ENCODE data around the gene PLA1A. TPM values are rescaled to one million over a fixed set of nuclear protein-coding genes. Genes with fewer than 3 reads are reported as not detected.

The PLA1A gene
- total and polyA plus RNA-seq, 9 donors: 0.07 to 0.37 (median 0.19) TPM; not detected in 2

DNA sequence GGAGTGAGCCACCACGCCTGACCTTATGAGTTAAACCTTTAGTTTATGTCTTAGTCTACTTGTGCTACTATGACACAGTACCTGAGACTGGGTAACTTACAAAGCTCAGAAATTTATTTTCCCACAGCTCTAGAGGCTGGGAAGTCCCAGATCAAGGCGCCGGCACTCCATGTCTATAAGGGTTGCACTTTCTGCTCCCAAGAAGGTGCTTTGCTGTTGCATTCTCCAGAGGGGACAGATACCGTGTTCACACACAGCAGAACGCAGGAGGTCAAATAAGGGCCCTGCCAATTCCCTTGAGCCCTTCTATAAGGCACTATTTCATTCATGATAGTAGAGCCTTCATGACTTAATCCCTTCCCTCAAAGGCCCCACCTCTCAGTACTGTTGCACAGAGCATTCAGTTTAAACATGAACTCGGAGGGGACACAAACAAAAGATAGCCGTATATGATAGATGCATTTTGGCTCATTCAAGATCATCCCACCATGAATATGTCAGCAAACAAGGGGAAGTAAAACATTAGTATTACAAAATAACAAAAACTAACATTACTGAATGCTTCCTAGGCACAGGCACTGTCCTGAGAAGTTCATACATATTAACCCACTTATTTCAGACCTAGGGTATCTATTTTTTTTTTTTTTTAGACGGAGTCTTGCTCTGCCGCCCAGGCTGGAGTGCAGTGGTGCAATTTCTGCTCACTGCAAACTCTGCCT is 26.5 kb downstream of the PLA1A start:
- Histone ChIP-seq H3K27ac (ENCODE audit: low read length) (no peak overlapping the region), H3K36me3 (ENCODE audit: control insufficient read depth, insufficient read depth, low read length) (no peaks in the 10 kb centered on the region), H3K4me3 (ENCODE audit: low read length) (no peak overlapping the region), H3K9me3 (replicated peaks; ENCODE audit: control insufficient read depth, low read depth, low read length) (no peaks in the 10 kb centered on the region), H3K27me3 (ENCODE audit: control insufficient read depth, insufficient read depth, low read length) (no peaks in the 10 kb centered on the region), H3K4me1 (ENCODE audit: control insufficient read depth, insufficient read depth, low read length) (peaks cover 4% of the 10 kb centered on the region)
- WGBS (ENCODE audit: insufficient coverage): 81% methylated on average over 3 of the region's 9 CpGs
- no peak for DNase-seq

DNA sequence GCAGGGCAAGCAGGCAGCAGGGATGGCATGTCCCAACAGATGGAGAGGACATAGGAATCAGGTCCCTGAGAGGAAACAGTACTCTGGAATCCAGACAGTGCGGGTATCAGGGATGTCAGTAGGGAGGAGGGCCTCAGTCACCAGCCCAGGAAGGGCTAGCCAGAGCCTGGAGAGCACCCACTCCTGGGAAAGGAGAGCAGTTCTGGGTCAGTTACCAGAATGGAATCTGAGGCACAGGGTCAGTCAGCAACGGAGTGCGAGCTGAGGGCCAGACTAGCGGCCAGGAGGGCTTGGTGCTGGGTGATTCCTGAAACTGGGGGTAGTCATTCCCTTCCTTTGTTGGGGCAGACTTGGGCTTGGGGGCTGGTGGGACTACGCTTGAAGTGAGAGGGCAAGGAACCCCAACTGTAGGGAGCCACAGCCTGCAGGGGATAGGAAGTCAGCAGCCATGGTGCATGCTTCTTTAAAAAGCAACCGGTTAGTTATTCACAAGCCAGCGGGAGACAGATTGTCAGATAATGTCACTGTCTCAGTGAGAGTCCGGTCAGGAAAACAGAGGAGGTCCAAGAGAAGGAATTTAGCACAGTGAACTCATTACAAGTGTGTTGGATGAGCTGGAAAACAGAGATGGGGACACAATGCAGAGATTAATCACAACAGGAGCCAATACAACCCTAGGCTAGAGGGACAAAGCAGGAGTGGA is 27.9 kb downstream of the PLA1A start:
- no peak for DNase-seq
- no peak overlapping the region for H3K27ac ChIP-seq (ENCODE audit: low read length)
- 76% methylated on average over 8 of the region's 8 CpGs for WGBS (ENCODE audit: insufficient coverage)
- no peak overlapping the region for H3K4me3 ChIP-seq (ENCODE audit: low read length)
- peaks cover 5% of the 10 kb centered on the region for H3K4me1 ChIP-seq (ENCODE audit: control insufficient read depth, insufficient read depth, low read length)
- no peaks in the 10 kb centered on the region for H3K36me3 ChIP-seq (ENCODE audit: control insufficient read depth, insufficient read depth, low read length)
- H3K27me3 ChIP-seq (ENCODE audit: control insufficient read depth, insufficient read depth, low read length): no peaks in the 10 kb centered on the region
- no peaks in the 10 kb centered on the region for H3K9me3 ChIP-seq (replicated peaks; ENCODE audit: control insufficient read depth, low read depth, low read length)

DNA sequence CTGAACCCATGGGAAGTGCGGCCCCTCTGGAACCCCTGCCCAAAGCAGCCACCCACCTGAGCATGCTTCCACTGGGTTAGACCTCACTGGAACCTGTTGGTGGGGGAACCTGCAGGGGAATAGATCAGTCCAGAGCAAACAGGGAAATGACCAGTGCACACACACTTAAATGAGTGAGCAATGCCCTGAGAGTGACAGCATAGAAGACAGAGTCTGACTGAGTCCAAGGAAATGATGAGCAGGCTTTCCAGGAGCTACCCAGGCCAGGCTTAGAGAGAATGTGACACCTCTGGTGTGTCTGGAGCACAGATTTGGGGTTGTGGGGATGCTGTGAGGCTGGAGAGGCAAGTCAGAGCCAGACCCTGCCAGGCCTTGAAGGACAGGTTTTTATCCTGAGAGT is 28.5 kb downstream of the PLA1A start:
- Histone ChIP-seq H3K4me1 (ENCODE audit: control insufficient read depth, insufficient read depth, low read length) (peaks cover 5% of the 10 kb centered on the region), H3K36me3 (ENCODE audit: control insufficient read depth, insufficient read depth, low read length) (no peaks in the 10 kb centered on the region), H3K27ac (ENCODE audit: low read length) (no peak overlapping the region), H3K4me3 (ENCODE audit: low read length) (no peak overlapping the region), H3K9me3 (replicated peaks; ENCODE audit: control insufficient read depth, low read depth, low read length) (no peaks in the 10 kb centered on the region), H3K27me3 (ENCODE audit: control insufficient read depth, insufficient read depth, low read length) (no peaks in the 10 kb centered on the region)
- no peak for DNase-seq
- no CpG with 5 or more reads among the region's 1 CpG for WGBS (ENCODE audit: insufficient coverage)

DNA sequence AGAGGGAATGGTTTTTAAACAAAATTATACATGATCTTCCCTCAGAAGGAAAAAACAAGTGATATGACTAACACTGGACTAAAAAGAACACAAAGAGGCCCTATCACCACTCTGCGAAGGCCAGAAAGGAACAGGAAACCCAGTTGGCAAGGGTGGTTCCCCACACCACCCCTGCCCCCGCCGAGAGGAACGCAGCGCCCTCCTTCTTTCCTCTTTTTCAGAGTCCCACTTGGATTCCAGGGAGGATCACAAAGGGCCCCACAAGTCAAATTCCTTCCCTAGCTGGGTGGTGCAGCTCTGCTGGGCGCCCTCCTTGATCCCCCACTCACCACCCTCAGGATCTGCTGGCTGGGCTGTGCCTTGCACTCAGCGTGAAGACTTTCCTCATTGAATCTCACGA is 29.8 kb downstream of the PLA1A start:
- peaks cover 2% of the 10 kb centered on the region for H3K4me1 ChIP-seq (ENCODE audit: control insufficient read depth, insufficient read depth, low read length)
- no peaks in the 10 kb centered on the region for H3K27me3 ChIP-seq (ENCODE audit: control insufficient read depth, insufficient read depth, low read length)
- no peak overlapping the region for H3K4me3 ChIP-seq (ENCODE audit: low read length)
- H3K9me3 ChIP-seq (replicated peaks; ENCODE audit: control insufficient read depth, low read depth, low read length): no peaks in the 10 kb centered on the region
- 75% methylated on average over 8 of the region's 8 CpGs for WGBS (ENCODE audit: insufficient coverage)
- no peak overlapping the region for H3K27ac ChIP-seq (ENCODE audit: low read length)
- DNase-seq: no peak
- no peaks in the 10 kb centered on the region for H3K36me3 ChIP-seq (ENCODE audit: control insufficient read depth, insufficient read depth, low read length)

DNA sequence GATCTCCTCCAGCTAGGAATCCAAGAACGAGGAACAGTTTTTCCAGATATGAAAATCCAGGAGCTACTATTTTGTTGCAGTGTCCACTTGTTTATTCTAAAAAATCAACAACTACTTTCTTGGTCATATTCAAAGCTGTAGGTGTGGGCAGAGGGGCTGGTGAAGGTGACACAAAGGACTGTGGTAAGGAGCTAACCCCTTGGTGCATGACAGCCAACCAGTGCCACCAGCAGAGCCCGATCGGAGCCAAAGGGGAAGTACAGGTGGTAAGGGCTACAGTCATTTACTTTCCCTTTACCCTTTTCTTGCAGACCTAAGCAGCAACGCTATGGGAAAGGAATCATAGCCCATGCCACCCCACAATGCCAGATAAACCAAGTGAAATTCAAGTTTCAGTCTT is 30.7 kb downstream of the PLA1A start:
- no peaks in the 10 kb centered on the region for H3K27me3 ChIP-seq (ENCODE audit: control insufficient read depth, insufficient read depth, low read length)
- DNase-seq: no peak
- H3K9me3 ChIP-seq (replicated peaks; ENCODE audit: control insufficient read depth, low read depth, low read length): no peaks in the 10 kb centered on the region
- peaks cover 2% of the 10 kb centered on the region for H3K4me1 ChIP-seq (ENCODE audit: control insufficient read depth, insufficient read depth, low read length)
- H3K36me3 ChIP-seq (ENCODE audit: control insufficient read depth, insufficient read depth, low read length): no peaks in the 10 kb centered on the region
- no peak overlapping the region for H3K4me3 ChIP-seq (ENCODE audit: low read length)
- WGBS (ENCODE audit: insufficient coverage): 88% methylated on average over 1 of the region's 4 CpGs
- H3K27ac ChIP-seq (ENCODE audit: low read length): no peak overlapping the region

DNA sequence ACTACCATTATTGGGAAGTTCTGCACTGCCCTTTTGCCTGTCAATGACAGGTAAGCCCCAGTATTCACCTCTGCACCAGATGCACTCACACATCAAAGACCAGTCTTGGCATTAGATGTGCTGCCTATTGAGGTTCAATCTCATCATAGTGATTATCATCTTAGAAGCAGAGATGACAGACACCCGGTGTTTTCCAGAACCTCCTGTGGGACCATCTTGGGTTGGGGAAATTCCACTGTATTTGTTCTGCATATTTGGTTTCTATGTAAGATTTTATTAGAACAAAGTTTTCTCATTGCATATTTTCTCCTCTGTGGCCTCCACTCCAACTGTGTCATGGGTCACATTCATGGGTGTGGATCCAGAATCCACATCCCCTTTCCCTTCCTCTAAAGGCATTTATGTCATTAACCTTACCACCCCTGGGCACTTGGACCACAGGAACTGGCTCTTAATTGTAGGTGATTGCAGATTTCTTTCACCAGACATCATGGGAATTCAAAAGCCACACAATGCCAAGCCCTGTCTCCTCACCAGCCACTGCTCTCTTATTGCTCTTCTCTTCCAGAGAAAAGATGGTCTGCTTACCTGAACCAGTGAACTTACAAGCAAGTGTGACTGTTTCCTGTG is 31.2 kb downstream of the PLA1A start:
- no peak overlapping the region for H3K27ac ChIP-seq (ENCODE audit: low read length)
- H3K27me3 ChIP-seq (ENCODE audit: control insufficient read depth, insufficient read depth, low read length): no peaks in the 10 kb centered on the region
- H3K4me3 ChIP-seq (ENCODE audit: low read length): no peak overlapping the region
- peaks cover 2% of the 10 kb centered on the region for H3K4me1 ChIP-seq (ENCODE audit: control insufficient read depth, insufficient read depth, low read length)
- DNase-seq: no peak
- no CpG with 5 or more reads among the region's 1 CpG for WGBS (ENCODE audit: insufficient coverage)
- H3K9me3 ChIP-seq (replicated peaks; ENCODE audit: control insufficient read depth, low read depth, low read length): no peaks in the 10 kb centered on the region
- H3K36me3 ChIP-seq (ENCODE audit: control insufficient read depth, insufficient read depth, low read length): no peaks in the 10 kb centered on the region

DNA sequence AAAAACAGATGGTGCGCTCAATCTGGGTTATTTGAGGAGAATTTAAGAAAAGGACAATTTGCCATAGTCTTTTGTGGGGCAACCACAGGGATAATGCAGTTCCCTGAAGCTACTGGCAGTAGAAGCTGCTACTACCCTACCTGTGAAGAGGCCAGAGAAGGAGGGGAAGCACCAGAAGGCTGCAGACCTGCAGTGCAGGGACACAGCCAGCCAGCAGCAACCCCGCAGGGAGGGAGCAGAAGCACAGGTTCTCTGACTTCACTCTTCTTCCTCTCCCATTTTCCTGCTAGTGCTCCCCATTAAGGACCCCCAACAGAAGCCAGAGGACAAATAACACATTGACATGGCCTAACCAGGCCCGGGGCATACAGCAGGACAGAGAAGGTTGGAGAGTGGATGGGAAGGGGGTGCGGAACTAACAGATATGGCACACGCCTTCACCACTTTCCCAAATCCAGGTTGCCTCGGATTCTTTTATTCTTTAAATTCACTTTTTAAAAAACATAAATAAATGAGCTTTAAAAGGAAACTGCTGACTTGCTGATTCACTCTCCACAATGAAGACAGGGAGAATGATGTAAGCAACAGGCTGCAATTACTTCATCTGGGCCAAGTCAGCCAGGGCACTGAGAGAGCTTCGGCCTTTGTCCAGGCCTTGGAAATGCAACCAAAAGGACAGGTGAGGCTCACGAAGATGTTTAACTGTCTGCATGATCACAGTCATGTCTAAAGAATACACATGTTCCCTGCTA is 32.6 kb downstream of the PLA1A start:
- Histone ChIP-seq H3K27me3 (ENCODE audit: control insufficient read depth, insufficient read depth, low read length) (no peaks in the 10 kb centered on the region), H3K4me1 (ENCODE audit: control insufficient read depth, insufficient read depth, low read length) (peaks cover 2% of the 10 kb centered on the region), H3K9me3 (replicated peaks; ENCODE audit: control insufficient read depth, low read depth, low read length) (no peaks in the 10 kb centered on the region), H3K36me3 (ENCODE audit: control insufficient read depth, insufficient read depth, low read length) (no peaks in the 10 kb centered on the region), H3K4me3 (ENCODE audit: low read length) (no peak overlapping the region), H3K27ac (ENCODE audit: low read length) (no peak overlapping the region)
- whole genome bisulfite sequencing (ENCODE audit: insufficient coverage): 54% methylated on average over 2 of the region's 8 CpGs
- DNase-seq: peak; percentile 45

DNA sequence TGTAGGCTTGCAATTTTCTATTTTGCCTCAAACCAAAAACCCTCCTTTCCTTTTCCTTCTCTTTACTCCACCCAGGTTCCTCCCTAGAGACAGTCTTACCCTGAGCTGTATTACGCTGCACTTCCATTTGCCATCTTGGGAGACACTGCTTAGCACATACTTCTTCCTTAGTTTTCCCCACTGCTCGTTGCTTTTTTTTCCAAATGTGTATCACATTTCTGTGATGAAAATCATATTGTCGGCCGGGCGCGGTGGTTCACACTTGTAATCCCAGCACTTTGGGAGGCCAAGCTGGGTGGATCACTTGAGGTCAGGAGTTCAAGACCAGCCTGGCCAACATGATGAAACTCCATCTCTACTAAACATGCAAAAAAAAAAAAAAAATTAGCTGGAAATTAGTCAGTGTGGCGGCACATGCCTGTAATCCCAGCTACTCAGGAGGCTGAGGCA is 33.2 kb downstream of the PLA1A start:
- no peaks in the 10 kb centered on the region for H3K36me3 ChIP-seq (ENCODE audit: control insufficient read depth, insufficient read depth, low read length)
- H3K27ac ChIP-seq (ENCODE audit: low read length): no peak overlapping the region
- H3K4me3 ChIP-seq (ENCODE audit: low read length): no peak overlapping the region
- 50% methylated on average over 1 of the region's 7 CpGs for WGBS (ENCODE audit: insufficient coverage)
- no peaks in the 10 kb centered on the region for H3K27me3 ChIP-seq (ENCODE audit: control insufficient read depth, insufficient read depth, low read length)
- no peaks in the 10 kb centered on the region for H3K9me3 ChIP-seq (replicated peaks; ENCODE audit: control insufficient read depth, low read depth, low read length)
- peaks cover 2% of the 10 kb centered on the region for H3K4me1 ChIP-seq (ENCODE audit: control insufficient read depth, insufficient read depth, low read length)
- DNase-seq: no peak

DNA sequence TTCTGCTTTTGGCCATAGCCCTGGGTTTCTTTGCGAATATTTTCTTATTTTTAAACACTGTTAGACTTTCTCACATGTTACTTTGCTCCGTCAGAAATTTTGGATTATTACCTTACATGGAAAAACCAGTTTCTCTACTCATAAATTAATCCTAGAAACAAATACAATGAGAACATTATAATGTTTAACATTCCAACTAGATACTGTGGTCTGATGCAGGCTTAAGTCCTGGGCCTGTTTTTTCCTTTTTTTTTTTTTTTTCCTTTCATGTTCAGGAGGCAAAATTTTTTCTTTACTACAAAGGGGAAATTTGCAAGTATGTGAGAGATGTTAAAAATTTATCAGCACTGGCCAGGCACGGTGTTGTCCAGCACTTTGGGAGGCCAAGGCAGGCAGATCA is 33.8 kb downstream of the PLA1A start:
- H3K9me3 ChIP-seq (replicated peaks; ENCODE audit: control insufficient read depth, low read depth, low read length): no peaks in the 10 kb centered on the region
- no peak overlapping the region for H3K27ac ChIP-seq (ENCODE audit: low read length)
- no peaks in the 10 kb centered on the region for H3K36me3 ChIP-seq (ENCODE audit: control insufficient read depth, insufficient read depth, low read length)
- no peak overlapping the region for H3K4me3 ChIP-seq (ENCODE audit: low read length)
- no peaks in the 10 kb centered on the region for H3K27me3 ChIP-seq (ENCODE audit: control insufficient read depth, insufficient read depth, low read length)
- peaks cover 2% of the 10 kb centered on the region for H3K4me1 ChIP-seq (ENCODE audit: control insufficient read depth, insufficient read depth, low read length)
- 94% methylated on average over 2 of the region's 3 CpGs for WGBS (ENCODE audit: insufficient coverage)
- DNase-seq: no peak

DNA sequence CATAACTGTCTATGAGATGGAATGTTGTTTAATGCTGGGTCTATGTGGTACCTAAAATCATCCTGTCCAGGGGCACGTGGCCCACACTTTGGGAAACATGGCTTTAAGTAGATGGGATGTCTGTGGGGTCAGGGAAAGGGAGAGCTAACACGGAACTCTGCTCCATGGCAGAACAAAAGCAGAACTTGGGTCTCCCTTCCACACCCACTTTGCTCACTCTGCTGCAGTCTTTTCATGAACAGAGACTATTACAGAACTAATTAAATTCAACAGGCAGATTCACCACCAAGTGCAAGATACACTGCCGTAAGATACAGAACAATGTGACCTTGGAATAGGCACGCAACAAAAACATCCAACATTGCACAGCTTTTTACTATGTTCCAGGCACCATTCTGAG is 34.5 kb downstream of the PLA1A start:
- H3K27ac ChIP-seq (ENCODE audit: low read length): no peak overlapping the region
- no peak for DNase-seq
- 71% methylated on average over 1 of the region's 4 CpGs for WGBS (ENCODE audit: insufficient coverage)
- H3K4me1 ChIP-seq (ENCODE audit: control insufficient read depth, insufficient read depth, low read length): peaks cover 2% of the 10 kb centered on the region
- H3K36me3 ChIP-seq (ENCODE audit: control insufficient read depth, insufficient read depth, low read length): no peaks in the 10 kb centered on the region
- no peaks in the 10 kb centered on the region for H3K27me3 ChIP-seq (ENCODE audit: control insufficient read depth, insufficient read depth, low read length)
- H3K4me3 ChIP-seq (ENCODE audit: low read length): no peak overlapping the region
- no peaks in the 10 kb centered on the region for H3K9me3 ChIP-seq (replicated peaks; ENCODE audit: control insufficient read depth, low read depth, low read length)
